Spleen (tissue), 7 donors: Measurements from ENCODE around the gene CHRND.

Source experiments
- CTCF ChIP-seq, 11 experiments: fragments of 200-600 bp in 7 of 11; fragments of 450-650 bp in 4 of 11; sonication (generic) in 4 of 11; IDR thresholded peaks in 8 of 11; conservative IDR thresholded peaks in 3 of 11; 1 replicate in 7 of 11; 2 replicates in 4 of 11; pipeline versions ENCODE4 v1.4.0 to v1.8.0; 2016 to 2021; ENCODE audit warnings: antibody characterized with exemption in 11 of 11, inconsistent platforms in 4 of 11, mild to moderate bottlenecking in 1 of 11
- POLR2AphosphoS5 ChIP-seq, 3 donors: sonication (generic); formaldehyde crosslinking; IDR thresholded peaks; one replicate each; pipeline ENCODE4 v1.5.1; 2017; ENCODE audit warnings: antibody characterized with exemption in 3 of 3
- donor health status: DM: no; HTN: no; CAD: no; lungs with moderate emphysema.
- donor health status: DM: no; HTN: no; CAD: no.
- donor health status: DM: no; HTN: no; CAD: no.

GRCh38 chr2:232483923-232484627, 41.9 kb upstream of the CHRND start:
- TF ChIP-seq CTCF (IDR thresholded peaks at IDR 0.05 in 8 of 11, conservative IDR thresholded peaks at IDR 0.05 in 3 of 11): no peak
- TF ChIP-seq POLR2AphosphoS5 (IDR thresholded peaks at IDR 0.05): no peak
